ENCODE data around the gene LRP1B.

GRCh38 chr2:142128105-142128504 lies 2.7 kb downstream of the LRP1B start:
- TF ChIP-seq GATA2 (IDR thresholded peaks at IDR 0.05; ENCODE audit: low read depth, low read length) (no peak), GATA3 (IDR thresholded peaks at IDR 0.05; ENCODE audit: low read depth, low read length) (no peak)
